CD8-positive, alpha-beta T cell (primary cell): Measurements from ENCODE around the gene GTF2H2. TPM values are rescaled to one million over a fixed set of nuclear protein-coding genes. Genes with fewer than 3 reads are reported as not detected.

ENCODE experiments used
- total RNA-seq, 46 experiments: library from RNA in 2 of 46; stranded (reverse) in 2 of 46; gene quantifications; one replicate each; pipeline ENCODE4 v1.2.3 and lab custom pipeline; 2021 to 2026

Gene GTF2H2
- total RNA-seq, 2 experiments from 2014 or later = 5.9 to 13.7 TPM

Other genes starting within 250 kb of the GTF2H2 start
- gene SERF1A, start 167.0 kb downstream of the GTF2H2 start, total RNA-seq = 10 to 100 TPM; 11.6 to 13.1 TPM
- 10 to 100 TPM; 63.9 to 74.6 TPM for gene SMN1, start 142.6 kb downstream of the GTF2H2 start, total RNA-seq
- 10 to 100 TPM; 17.9 to 21.1 TPM for gene NAIP, start 42.3 kb downstream of the GTF2H2 start, total RNA-seq